GM12874 (cell line): Measurements from ENCODE around the gene ART3.

ENCODE experiments used
- CTCF ChIP-seq: IDR thresholded peaks from 2 replicates; pipeline ENCODE4 v1.5.1; 2011; ENCODE audit warnings: low read depth, mild to moderate bottlenecking, control low read depth, low read length, moderate library complexity; ENCODE audit not compliant: insufficient read depth

The ART3 gene

GRCh38 chr4:76105652-76106051 is 31.1 kb downstream of the ART3 start:
- TF ChIP-seq CTCF, result no peak

GRCh38 chr4:76106442-76106841 is 31.9 kb downstream of the ART3 start:
- TF ChIP-seq CTCF, result no peak

GRCh38 chr4:76108467-76109181 is 34.1 kb downstream of the ART3 start:
- peak; percentile 19; the same call in 1 of the 2 replicates for TF ChIP-seq CTCF

GRCh38 chr4:76116821-76117220 is 42.3 kb downstream of the ART3 start:
- no peak for TF ChIP-seq CTCF

- no peak for TF ChIP-seq CTCF
Observed at GRCh38 chr4:76117536-76117935, 43.0 kb downstream of the ART3 start.

GRCh38 chr4:76120199-76120598 is 45.7 kb downstream of the ART3 start:
- no peak for TF ChIP-seq CTCF

GRCh38 chr4:76125816-76126215 is 51.3 kb downstream of the ART3 start:
- TF ChIP-seq CTCF, result no peak
